Measurements from ENCODE around the gene SSNA1.

SSNA1 gene

GRCh38 chr9:137163805-137164204 lies 24.7 kb upstream of the SSNA1 start:
- no peak for DNase-seq (ENCODE audit: low read depth, low spot score)
- no peak overlapping the region for H3K4me3 ChIP-seq (ENCODE audit: low read depth, low read length)
- no peak for TF ChIP-seq CTCF (IDR thresholded peaks at IDR 0.05; ENCODE audit: insufficient read depth, low read length, missing control alignments)
- ChIA-PET CTCF (interaction anchor here (0.5 kb wide), 1 partner anchor 98 kb away, joined by 3 read pairs; no protein-coding TSS in a partner anchor), POLR2A (interaction anchor here (1.8 kb wide), 1 partner anchor 77 kb away, joined by 6 read pairs; the partner anchor contains the start of gene TUBB4B)

- ChIA-PET CTCF (no interaction called here), POLR2A (interaction anchor here (1.8 kb wide), 1 partner anchor 76 kb away, joined by 6 read pairs; the partner anchor contains the start of gene TUBB4B)
- no peak for DNase-seq (ENCODE audit: low read depth, low spot score)
- no peak overlapping the region for H3K4me3 ChIP-seq (ENCODE audit: low read depth, low read length)
- TF ChIP-seq CTCF (IDR thresholded peaks at IDR 0.05; ENCODE audit: insufficient read depth, low read length, missing control alignments): no peak
These were observed 23.9 kb upstream of the SSNA1 start for GRCh38 chr9:137164370-137165249.

GRCh38 chr9:137165250-137165836 lies 23.1 kb upstream of the SSNA1 start:
- H3K4me3 ChIP-seq (ENCODE audit: low read depth, low read length): no peak overlapping the region
- no peak for DNase-seq (ENCODE audit: low read depth, low spot score)
- ChIA-PET CTCF (interaction anchor here (1.9 kb wide), 1 partner anchor 12 kb away, joined by 6 read pairs; no protein-coding TSS in a partner anchor), POLR2A (interaction anchor here (0.6 to 1.0 kb wide), 2 partner anchors 8 to 139 kb away, joined by 3 read pairs; no protein-coding TSS in a partner anchor)
- no peak for TF ChIP-seq CTCF (IDR thresholded peaks at IDR 0.05; ENCODE audit: insufficient read depth, low read length, missing control alignments)

- H3K4me3 ChIP-seq (ENCODE audit: low read depth, low read length): no peak overlapping the region
- no peak for TF ChIP-seq CTCF (IDR thresholded peaks at IDR 0.05; ENCODE audit: insufficient read depth, low read length, missing control alignments)
- ChIA-PET POLR2A (interaction anchor here (1.0 kb wide), 1 partner anchor 10 kb away, joined by 3 read pairs; no protein-coding TSS in a partner anchor), CTCF (interaction anchor here (1.9 kb wide), 1 partner anchor 11 kb away, joined by 6 read pairs; no protein-coding TSS in a partner anchor)
- DNase-seq (ENCODE audit: low read depth, low spot score): no peak
These were observed 21.9 kb upstream of the SSNA1 start for GRCh38 chr9:137166380-137167229.

GRCh38 chr9:137167277-137167746 lies 21.2 kb upstream of the SSNA1 start:
- TF ChIP-seq CTCF (IDR thresholded peaks at IDR 0.05; ENCODE audit: insufficient read depth, low read length, missing control alignments): no peak
- no peak overlapping the region for H3K4me3 ChIP-seq (ENCODE audit: low read depth, low read length)
- CTCF ChIA-PET: interaction anchor here (1.9 kb wide), 1 partner anchor 10 kb away, joined by 6 read pairs; no protein-coding TSS in a partner anchor
- DNase-seq (ENCODE audit: low read depth, low spot score): no peak
- POLR2A ChIA-PET: no interaction called here

Data from AG04449 (cell line).